HG03196 (cell line): ENCODE results near the gene AGAP1.

Experiments
- ATAC-seq: cut with Tn5 transposase; IDR thresholded peaks from one replicate; pipeline ENCODE4 v1.9.1; 2021; ENCODE audit not compliant: unreplicated experiment

Gene AGAP1

DNA sequence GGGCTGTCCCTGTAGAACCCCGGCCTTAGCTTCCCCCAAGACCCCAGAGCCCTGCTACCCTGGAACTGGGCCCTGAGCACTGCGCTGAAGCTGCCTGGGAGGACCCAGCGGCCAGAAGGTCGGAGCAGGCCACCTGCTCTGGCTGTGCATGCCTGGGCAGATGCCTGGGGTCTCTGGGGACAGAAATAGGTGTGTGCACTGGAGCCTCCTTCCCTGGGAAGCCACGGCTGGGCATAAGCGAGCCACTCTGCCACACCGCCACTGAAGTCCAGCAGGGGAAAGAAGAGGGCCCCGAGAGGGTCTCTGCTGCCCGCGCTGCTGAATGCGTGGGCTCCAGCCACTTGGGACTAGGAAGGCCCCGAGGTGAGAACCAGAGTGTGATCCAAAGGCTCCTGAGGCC is 667.7 kb downstream of the AGAP1 start:
- no peak for ATAC-seq

DNA sequence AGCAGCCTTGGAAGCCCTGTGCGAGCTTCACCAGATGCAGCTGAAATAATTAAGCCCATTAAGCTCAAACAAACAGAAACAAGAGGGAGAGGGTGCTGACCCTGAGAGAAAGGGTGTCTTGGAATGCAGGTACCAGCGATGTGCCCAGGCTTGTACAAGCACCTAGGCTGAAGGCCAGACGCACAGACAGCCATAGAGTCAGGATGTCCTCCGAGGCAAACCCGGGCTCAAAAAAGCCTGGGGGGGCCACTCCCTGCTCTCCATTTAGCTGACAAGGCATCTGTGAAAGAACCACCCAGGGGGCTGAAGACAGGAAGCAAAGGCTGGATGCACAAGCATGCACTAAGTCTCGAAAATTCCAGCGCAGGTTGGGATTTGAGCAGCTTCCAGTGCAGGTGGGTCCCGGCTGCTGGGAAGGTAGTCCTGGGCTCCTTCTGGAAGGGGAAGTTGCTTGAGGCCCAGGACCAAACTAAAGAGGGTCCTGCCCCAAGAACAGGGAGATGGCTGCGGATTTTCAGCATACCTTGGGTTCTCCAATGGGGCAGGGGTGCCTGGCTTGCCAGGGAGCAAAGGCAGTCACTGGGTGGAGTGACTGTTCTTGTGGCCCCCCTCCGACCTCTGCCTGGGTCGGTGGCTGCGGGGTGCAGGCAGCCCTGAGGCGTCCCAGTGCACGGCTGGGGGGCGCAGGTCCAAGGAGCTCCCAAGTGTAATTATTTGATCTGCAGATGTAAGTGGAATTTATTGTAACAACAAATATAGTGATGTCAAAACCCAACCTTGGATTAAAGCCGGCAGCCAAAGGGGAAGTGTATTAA is 668.4 kb downstream of the AGAP1 start:
- ATAC-seq: no peak

DNA sequence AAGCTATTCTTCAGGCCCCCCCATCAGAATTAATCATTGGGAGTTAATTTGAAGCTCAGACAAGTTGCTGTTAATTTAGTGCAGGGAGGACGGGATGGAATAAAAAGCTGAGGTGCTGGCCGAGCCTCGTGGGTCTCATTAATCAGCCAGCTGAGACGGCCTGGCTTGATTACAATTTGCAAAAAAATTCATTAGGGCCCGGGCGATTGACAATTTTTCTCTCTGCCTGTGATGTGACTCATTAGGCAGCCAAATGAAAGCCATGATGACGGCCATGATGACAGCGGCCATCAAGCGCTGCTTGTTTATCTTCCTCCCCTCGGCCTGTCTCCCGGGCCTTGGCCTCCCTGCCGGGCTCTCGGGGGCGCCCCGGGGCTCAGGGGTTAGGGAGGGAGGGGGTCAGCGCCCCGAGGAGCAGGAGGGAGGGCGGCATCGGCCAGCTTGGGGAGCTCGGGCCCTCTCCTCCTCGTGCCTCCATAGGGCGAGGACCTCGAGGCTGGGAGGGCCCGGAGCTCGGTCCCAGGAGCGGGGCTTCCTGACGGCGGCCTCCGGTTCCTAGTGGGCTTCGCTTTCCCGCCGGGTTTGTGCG is 669.1 kb downstream of the AGAP1 start:
- ATAC-seq: no peak

GRCh38 chr2:236163471-236164200 is 669.8 kb downstream of the AGAP1 start:
- ATAC-seq: no peak

- ATAC-seq: no peak
Observed at GRCh38 chr2:236164201-236164924, 670.5 kb downstream of the AGAP1 start.

GRCh38 chr2:236164925-236165841 is 671.3 kb downstream of the AGAP1 start:
- ATAC-seq: no peak

DNA sequence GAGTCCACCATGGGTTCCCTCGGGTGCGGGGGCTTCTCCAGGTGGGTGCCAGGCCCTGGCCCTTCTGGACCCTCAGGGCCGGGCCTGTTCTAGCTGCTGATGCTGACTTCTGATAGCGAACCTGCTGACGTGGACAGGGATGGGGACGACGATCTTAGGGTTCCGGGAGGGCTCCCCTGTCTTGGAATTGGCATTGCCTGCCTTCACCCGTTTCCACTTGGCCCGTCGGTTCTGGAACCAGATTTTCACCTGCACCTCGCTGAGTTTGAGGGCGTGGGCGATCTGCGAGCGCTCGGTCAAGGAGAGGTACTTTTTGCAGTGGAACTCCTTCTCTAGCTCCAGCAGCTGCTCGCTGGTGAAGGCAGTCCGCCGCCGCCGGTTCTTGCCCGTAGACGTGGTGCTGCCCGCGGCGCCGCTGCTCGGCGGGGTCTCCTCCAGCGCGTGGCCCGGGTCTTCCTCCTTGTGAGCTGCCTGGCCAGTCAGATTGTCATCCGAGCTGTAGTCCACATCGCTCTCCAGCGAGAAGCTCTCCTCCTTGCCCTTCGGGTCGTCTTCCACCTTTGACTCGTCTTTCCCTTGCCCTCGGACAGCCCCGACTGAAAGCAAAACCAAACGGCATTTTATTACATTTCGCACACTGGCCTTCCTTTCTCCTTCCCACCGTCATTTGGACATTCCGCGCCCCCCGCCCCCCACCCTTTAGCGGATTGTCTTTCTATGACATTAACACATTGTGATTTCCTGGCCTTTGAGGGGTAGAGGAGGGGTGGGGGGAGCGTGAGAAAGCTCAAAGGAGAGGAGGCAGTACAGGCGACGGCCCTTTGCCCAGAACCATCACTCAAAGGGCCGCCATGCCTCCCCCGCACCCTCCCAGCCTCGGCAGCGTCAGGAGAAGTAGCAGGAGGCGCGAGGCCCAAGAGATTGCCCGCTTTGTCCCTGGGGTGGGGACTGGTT is 672.3 kb downstream of the AGAP1 start:
- no peak for ATAC-seq

DNA sequence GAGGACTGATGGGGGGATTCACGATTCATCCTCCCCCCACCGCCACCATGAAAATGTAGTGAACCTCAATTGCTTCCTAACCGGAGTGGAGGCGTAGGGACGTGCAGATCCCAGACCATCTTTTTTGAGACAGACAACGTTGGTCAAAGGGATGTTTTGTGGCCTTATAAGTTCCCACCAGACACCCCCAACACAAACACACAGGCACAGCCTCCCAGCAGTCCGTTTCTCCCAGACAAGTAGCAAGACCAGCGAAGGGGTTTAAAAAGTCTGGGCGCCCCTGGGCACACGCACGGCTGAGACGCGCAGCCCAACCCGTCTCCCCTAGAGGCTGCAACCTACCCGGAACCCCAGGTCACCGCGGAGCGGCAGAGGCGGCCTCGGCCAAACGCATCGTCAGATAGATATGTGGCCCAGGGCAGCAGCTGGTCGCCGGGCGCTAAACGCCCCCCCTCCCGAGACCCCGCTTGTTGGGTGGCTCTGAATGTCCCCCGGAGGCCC is 673.0 kb downstream of the AGAP1 start:
- no peak for ATAC-seq

DNA sequence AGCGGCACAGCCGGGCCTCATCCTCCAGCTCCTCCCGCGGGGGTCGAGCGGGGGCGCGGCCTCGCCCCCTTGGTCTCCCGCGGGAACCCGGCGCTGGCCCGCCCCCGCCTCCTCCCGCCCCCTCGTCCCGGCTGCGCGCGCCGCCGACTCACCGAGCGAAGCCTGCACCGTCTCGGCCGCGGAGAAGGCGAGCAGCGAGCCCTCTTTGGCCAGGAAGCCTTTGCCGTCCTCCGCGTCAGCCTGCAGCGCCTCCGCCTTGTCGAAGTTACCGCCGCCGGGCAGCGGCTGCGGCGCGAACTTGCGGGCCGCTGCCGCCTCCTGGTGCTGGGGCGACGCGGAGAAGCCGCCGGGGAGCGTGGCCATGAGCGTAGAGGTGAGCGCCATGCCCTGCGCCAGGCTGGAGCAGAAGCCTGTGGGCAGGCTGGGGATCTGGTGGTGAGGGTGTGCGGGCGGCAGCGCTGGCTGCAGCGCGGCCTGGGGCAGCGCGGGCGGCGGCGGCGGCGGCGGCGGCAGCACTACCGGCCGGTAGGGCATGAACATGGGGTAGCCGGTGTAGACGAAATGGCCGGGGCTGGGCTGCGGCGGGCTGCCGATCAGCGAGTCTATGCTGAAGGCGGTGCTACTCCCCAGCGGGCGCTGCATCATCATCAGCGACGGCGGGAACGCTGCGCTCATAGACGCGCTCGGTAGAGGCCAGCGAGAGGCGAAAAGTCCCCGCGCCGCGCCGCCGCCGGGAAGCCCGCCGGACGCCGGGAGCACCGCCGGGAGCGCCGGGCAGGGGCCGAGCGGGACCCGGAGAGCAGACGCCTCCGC is 673.7 kb downstream of the AGAP1 start:
- ATAC-seq: no peak

DNA sequence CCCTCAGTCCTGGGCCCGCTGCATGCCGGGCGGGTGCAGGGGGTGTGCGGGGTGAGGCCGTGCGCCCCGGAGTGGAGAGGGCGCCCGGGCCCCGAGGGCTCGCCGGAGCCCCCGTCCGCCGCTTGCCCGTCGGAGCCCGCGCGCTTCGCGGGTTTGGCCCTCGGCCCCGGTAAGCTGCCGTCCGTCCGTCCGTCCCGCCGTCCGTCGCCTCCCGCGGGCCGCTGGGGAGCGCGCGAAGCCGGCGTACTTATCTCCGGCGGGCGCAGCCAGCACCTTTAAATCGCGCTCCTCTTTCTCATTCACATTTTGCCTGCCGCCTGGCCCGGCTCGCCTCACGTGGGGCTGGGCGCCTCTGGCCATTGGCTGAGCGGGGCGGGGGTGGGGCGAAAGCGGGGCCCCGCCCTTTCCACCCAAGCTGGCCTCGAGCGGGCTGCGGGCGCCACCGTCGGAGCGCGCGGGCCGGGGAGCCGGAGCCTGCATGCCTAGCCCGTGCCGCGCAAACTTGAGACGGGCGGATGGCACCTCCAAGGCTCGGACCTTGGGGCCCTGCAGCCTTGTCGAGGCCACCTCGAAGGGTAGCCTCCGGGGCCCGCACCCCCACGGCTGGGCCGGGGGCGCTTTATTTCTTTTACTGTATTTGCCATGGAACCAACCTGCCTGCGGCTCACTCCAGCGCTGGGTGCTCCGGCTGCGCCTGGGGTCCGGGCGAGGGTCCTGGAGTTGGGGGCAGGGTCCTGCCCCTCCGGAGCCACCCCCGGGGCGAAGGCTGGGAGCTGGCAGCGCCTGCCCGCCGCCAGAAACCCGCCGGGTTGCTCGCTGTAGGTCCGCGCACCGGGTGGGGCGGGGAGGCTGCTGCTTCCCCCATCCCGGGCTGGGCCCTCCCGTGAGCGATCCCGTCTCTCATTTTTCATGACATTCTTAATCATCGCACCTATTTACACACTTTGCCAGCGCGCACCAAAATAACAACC is 674.6 kb downstream of the AGAP1 start, which contains the start of gene GBX2:
Gene GBX2, minus strand, starts transcription at position 277 of the 971 bp plus-strand sequence. CDS start 415 bp downstream, outside the sequence.
- ATAC-seq: no peak

- no peak for ATAC-seq
Observed at GRCh38 chr2:236169151-236169721, 675.4 kb downstream of the AGAP1 start.

DNA sequence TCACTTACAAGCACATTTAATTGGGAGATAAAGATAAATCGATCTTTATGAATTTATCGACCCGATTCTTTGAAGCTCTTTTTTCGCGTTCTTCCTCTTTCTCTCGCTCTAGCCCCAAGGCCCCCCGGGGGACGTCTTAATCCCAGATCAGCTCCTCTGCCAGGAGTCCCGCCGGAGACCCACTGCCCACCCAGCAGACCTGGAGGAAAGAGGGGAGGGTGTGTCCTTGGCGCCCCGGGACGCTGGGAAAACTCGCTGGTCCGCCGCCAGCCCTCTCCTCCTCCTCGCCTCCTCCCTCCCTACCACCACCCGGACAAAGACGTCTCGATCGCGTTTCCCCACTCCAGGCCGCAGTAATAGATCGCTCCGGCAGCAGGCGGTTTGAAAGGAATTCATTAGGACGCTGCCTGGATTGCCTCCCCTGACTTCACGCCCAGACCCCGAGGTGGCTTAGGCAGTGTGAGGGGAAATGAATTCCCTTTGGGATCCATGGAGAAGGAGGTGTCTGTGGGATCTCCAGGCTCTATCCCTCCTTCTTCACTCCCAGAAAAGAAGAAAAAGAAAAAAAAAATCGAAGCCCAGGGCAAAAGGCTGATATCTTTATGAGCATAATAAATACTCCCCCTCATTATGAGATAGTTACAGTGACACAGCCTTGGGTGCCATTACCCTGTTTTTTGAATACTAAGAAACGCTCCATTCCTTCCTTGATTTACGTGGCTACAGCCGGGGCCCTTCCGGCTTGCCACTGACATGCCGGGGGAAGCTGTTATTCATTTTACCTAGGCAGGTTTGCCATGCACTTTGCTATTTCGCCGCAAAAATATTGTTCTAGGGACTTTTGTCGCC is 676.1 kb downstream of the AGAP1 start:
- ATAC-seq: no peak

DNA sequence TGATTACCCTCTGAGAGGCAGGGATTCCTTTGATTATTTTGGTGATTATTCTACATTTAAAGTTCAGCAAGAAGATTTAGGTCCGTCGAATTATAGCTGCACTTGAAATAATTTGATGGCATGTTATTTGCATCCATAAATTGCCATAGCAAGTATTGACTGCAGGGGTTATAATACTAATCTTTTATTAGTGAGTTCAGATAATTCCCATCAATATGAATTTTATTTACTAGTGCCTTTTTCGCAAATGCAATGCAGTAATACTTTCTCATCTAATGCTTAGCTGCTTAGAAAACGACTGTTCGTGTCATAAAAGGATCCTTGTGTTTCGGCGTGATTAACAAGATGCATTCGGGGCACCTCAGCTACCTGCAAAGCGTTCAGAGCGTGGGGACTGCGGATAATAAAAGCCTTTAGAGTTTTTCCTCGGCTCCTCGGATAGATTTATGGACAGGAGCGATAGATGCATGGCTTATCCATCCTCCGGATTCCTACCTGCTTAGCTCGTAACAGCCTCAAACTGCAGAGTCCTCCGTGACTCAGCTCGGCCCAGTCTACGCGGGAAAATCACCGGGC is 676.8 kb downstream of the AGAP1 start:
- ATAC-seq: no peak

DNA sequence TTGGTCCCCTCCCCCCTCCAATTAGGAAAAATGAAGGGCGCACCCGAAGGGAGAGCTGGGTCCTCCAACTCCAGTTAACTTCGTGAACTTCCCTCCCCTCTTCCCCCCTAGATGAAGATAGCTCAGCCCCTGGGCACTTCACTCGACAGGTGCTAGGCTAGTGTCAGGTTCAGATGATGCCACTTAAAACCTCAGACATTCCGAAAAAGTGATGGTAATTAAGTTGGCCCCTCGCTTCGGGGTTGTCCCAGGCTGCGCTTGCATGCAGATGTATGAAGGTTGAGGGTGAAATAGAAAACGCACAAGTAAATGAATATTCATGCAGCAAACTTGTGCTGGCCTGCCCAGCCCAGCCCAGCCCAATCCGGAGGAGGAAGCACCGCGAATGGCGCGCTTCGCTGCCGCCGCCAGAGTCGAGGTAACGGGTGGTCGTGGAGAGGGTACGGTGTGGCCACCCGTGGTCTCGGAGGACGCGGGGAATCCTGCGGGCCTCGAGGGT is 677.4 kb downstream of the AGAP1 start:
- ATAC-seq: no peak

- ATAC-seq: no peak
Observed at GRCh38 chr2:236171680-236172254, 677.9 kb downstream of the AGAP1 start.
